Measurements from ENCODE around the gene PTPA.

GRCh38 chr9:129094387-129095169, 16.6 kb upstream of the PTPA start:
- TF ChIP-seq CTCF (IDR thresholded peaks at IDR 0.05) (no peak), POLR2AphosphoS5 (IDR thresholded peaks at IDR 0.05) (no peak), POLR2A (IDR thresholded peaks at IDR 0.05) (no peak)
